Duodenal mucosa (tissue), 2 donors: ENCODE measurements around the gene TAF11L12.
"Not testable (repeated sequence)": the region's sequence is repeated elsewhere in the genome, so short reads cannot be mapped to it uniquely, and the experiment has no call there.

Experiments used
- H3K27ac ChIP-seq: one replicate; pipeline ENCODE4 v1.7.0; 2013; ENCODE audit warnings: low read depth, low read length
- H3K27me3 ChIP-seq, 2 donors: one replicate each; pipeline ENCODE4 v1.7.0; 2013; ENCODE audit warnings: low read length in 2 of 2, control low read depth in 1 of 2; ENCODE audit not compliant: insufficient read depth in 2 of 2, control insufficient read depth in 1 of 2
- H3K36me3 ChIP-seq, 2 donors: one replicate each; pipeline ENCODE4 v1.7.0; 2013; ENCODE audit warnings: low read length in 2 of 2, control low read depth in 1 of 2; ENCODE audit not compliant: insufficient read depth in 2 of 2, control insufficient read depth in 1 of 2
- H3K4me1 ChIP-seq, 2 donors: one replicate each; pipeline ENCODE4 v1.7.0; 2013; ENCODE audit warnings: low read length in 2 of 2, control low read depth in 1 of 2; ENCODE audit not compliant: insufficient read depth in 2 of 2, control insufficient read depth in 1 of 2
- H3K4me3 ChIP-seq, 2 donors: one replicate each; pipeline ENCODE4 v1.7.0; 2013; ENCODE audit warnings: low read length in 2 of 2, low read depth in 1 of 2
- H3K9ac ChIP-seq, 2 donors: one replicate each; pipeline ENCODE4 v1.7.0; 2013; ENCODE audit warnings: low read length in 2 of 2, low read depth in 1 of 2
- H3K9me3 ChIP-seq, 2 donors: one replicate each; pipeline ENCODE4 v1.7.0; 2013; ENCODE audit warnings: low read length in 2 of 2, control low read depth in 1 of 2; ENCODE audit not compliant: control insufficient read depth in 1 of 2

TAF11L12 gene

GRCh38 chr5:17610092-17610491, at the start of gene TAF11L12:
Gene TAF11L12 (plus strand): TSS chr5:17610392.
- H3K4me3 ChIP-seq, H3K27ac ChIP-seq, H3K9ac ChIP-seq, H3K4me1 ChIP-seq, H3K9me3 ChIP-seq, H3K36me3 ChIP-seq, H3K27me3 ChIP-seq: not testable (repeated sequence)

GRCh38 chr5:17585658-17586057, 24.5 kb upstream of the TAF11L12 start, which contains the start of gene TAF11L7:
Gene TAF11L7 (minus strand): TSS chr5:17585758.
- not testable (repeated sequence) for H3K4me1 ChIP-seq

GRCh38 chr5:17590860-17591259, 19.3 kb upstream of the TAF11L12 start, which contains the start of gene TAF11L8:
Gene TAF11L8 (minus strand): TSS chr5:17590960.
- H3K4me1 ChIP-seq, H3K27ac ChIP-seq, H3K27me3 ChIP-seq, H3K36me3 ChIP-seq, H3K4me3 ChIP-seq, H3K9me3 ChIP-seq, H3K9ac ChIP-seq: not testable (repeated sequence)

More at GRCh38 chr5:17585658-17586057, 24.5 kb upstream of the TAF11L12 start, which contains the start of gene TAF11L7:
- H3K4me3 ChIP-seq, H3K36me3 ChIP-seq, H3K27me3 ChIP-seq, H3K27ac ChIP-seq, H3K9me3 ChIP-seq, H3K9ac ChIP-seq: not testable (repeated sequence)

GRCh38 chr5:17594255-17594654, 15.9 kb upstream of the TAF11L12 start, which contains the start of gene TAF11L9:
Gene TAF11L9 (minus strand): TSS chr5:17594394.
- not testable (repeated sequence) for H3K27me3 ChIP-seq, H3K36me3 ChIP-seq, H3K4me1 ChIP-seq, H3K9me3 ChIP-seq, H3K9ac ChIP-seq, H3K27ac ChIP-seq, H3K4me3 ChIP-seq

GRCh38 chr5:17597728-17598127, 12.5 kb upstream of the TAF11L12 start, which contains the start of gene TAF11L10:
Gene TAF11L10 (minus strand): TSS chr5:17597828.
- H3K9ac ChIP-seq, H3K4me1 ChIP-seq, H3K9me3 ChIP-seq, H3K27me3 ChIP-seq, H3K27ac ChIP-seq, H3K4me3 ChIP-seq, H3K36me3 ChIP-seq: not testable (repeated sequence)

- H3K27ac ChIP-seq, H3K4me1 ChIP-seq, H3K9me3 ChIP-seq, H3K27me3 ChIP-seq, H3K36me3 ChIP-seq, H3K9ac ChIP-seq, H3K4me3 ChIP-seq: not testable (repeated sequence)
Measured at GRCh38 chr5:17603880-17604279, 6.3 kb upstream of the TAF11L12 start, which contains the start of gene TAF11L11. Gene TAF11L11 (plus strand): TSS chr5:17604183.

- no peaks in the 10 kb centered on the region for H3K27me3 ChIP-seq
- H3K9me3 ChIP-seq: peaks cover 3% of the 10 kb centered on the region in 2 donors
- no peaks in the 10 kb centered on the region for H3K36me3 ChIP-seq
- no peak overlapping the region for H3K4me3 ChIP-seq
- no peak overlapping the region for H3K9ac ChIP-seq
- no peaks in the 10 kb centered on the region for H3K4me1 ChIP-seq
- no peak overlapping the region for H3K27ac ChIP-seq
Measured at GRCh38 chr5:17604951-17605350, 5.2 kb upstream of the TAF11L12 start.

- not testable (repeated sequence) for H3K4me1 ChIP-seq, H3K36me3 ChIP-seq, H3K27me3 ChIP-seq, H3K27ac ChIP-seq, H3K9me3 ChIP-seq, H3K9ac ChIP-seq, H3K4me3 ChIP-seq
Measured at GRCh38 chr5:17607461-17607860, 2.7 kb upstream of the TAF11L12 start.

GRCh38 chr5:17614872-17615605, 4.8 kb downstream of the TAF11L12 start:
- Histone ChIP-seq H3K27me3 (no peaks in the 10 kb centered on the region), H3K4me3 (no peak overlapping the region), H3K27ac (no peak overlapping the region), H3K9me3 (peaks cover 0 to 8% of the 10 kb centered on the region in 2 donors), H3K36me3 (no peaks in the 10 kb centered on the region), H3K4me1 (no peaks in the 10 kb centered on the region), H3K9ac (no peak overlapping the region)

- Histone ChIP-seq H3K4me1 (no peaks in the 10 kb centered on the region), H3K9ac (no peak overlapping the region), H3K9me3 (peaks cover 0 to 12% of the 10 kb centered on the region in 2 donors), H3K27ac (no peak overlapping the region), H3K27me3 (no peaks in the 10 kb centered on the region), H3K4me3 (no peak overlapping the region), H3K36me3 (no peaks in the 10 kb centered on the region)
Measured at GRCh38 chr5:17619354-17619753, 9.2 kb downstream of the TAF11L12 start.
